Measurements from ENCODE around the gene SERPINA3.

- TF ChIP-seq CTCF (IDR thresholded peaks at IDR 0.05) (no peak), POLR2A (IDR thresholded peaks at IDR 0.05) (no peak)
Measured at GRCh38 chr14:94653321-94653720, 41.1 kb downstream of the SERPINA3 start.
